Keratinocyte (primary cell): ENCODE measurements around the gene PSD2. TPM values are rescaled to one million over a fixed set of nuclear protein-coding genes. Genes with fewer than 3 reads are reported as not detected.

Experiments
- DNase-seq: peaks from one replicate; pipeline ENCODE4 v3.0.0-alpha.2; 2011; ENCODE audit warnings: low read depth, missing footprints, low spot score
- FAIRE-seq: peaks from 2 replicates; lab custom pipeline; 2011; peaks lifted over from hg19 to GRCh38; lab: Jason Lieb, UNC
- H2AFZ ChIP-seq: 2 replicates; pipeline ENCODE4 v1.6.0; 2012; ENCODE audit warnings: low read length, control low read depth, inconsistent platforms; ENCODE audit not compliant: control insufficient read depth
- H3K27ac ChIP-seq: 2 replicates; pipeline ENCODE4 v1.5.1; 2011; ENCODE audit warnings: low read length; ENCODE audit not compliant: control insufficient read depth, insufficient read depth
- H3K27me3 ChIP-seq: 3 replicates; pipeline ENCODE4 v1.6.0; 2011; ENCODE audit warnings: low read length; ENCODE audit not compliant: control insufficient read depth, insufficient read depth; ENCODE audit errors: extremely low read depth
- H3K36me3 ChIP-seq, 2 experiments: 2 replicates in 1 of 2; 3 replicates in 1 of 2; pipeline ENCODE4 v1.5.1; 2011; ENCODE audit warnings: low read length in 2 of 2, mild to moderate bottlenecking in 1 of 2; ENCODE audit not compliant: control insufficient read depth in 2 of 2, insufficient read depth in 2 of 2; ENCODE audit errors: extremely low read depth in 1 of 2
- H3K4me1 ChIP-seq: 3 replicates; pipeline ENCODE4 v1.5.1; 2011; ENCODE audit warnings: low read length; ENCODE audit not compliant: control insufficient read depth, insufficient read depth; ENCODE audit errors: extremely low read depth
- H3K4me2 ChIP-seq: 3 replicates; pipeline ENCODE4 v1.6.0; 2011; ENCODE audit warnings: low read depth, low read length; ENCODE audit not compliant: control insufficient read depth, insufficient read depth; ENCODE audit errors: extremely low read depth
- H3K4me3 ChIP-seq, 3 experiments: fragments of 200-600 bp in 1 of 3; sonication (generic) in 1 of 3; 2 replicates in 2 of 3; 3 replicates in 1 of 3; pipeline ENCODE4 v1.5.1; 2011 to 2016; ENCODE audit warnings: low read length in 3 of 3, mild to moderate bottlenecking in 3 of 3, control low read depth in 2 of 3, inconsistent platforms in 1 of 3, low read depth in 1 of 3, mixed read lengths in 1 of 3, mixed run types in 1 of 3, moderate library complexity in 1 of 3; ENCODE audit not compliant: control insufficient read depth in 2 of 3, insufficient read depth in 2 of 3; ENCODE audit errors: extremely low read depth in 1 of 3
- H3K79me2 ChIP-seq: 2 replicates; pipeline ENCODE4 v1.6.0; 2012; ENCODE audit warnings: low read length; ENCODE audit not compliant: control insufficient read depth, insufficient read depth
- H3K9ac ChIP-seq: 3 replicates; pipeline ENCODE4 v1.6.0; 2011; ENCODE audit warnings: low read length; ENCODE audit not compliant: control insufficient read depth, insufficient read depth; ENCODE audit errors: extremely low read depth
- H3K9me1 ChIP-seq: 3 replicates; pipeline ENCODE4 v1.6.0; 2011; ENCODE audit warnings: low read length; ENCODE audit not compliant: control insufficient read depth, insufficient read depth; ENCODE audit errors: extremely low read depth
- H3K9me3 ChIP-seq: 2 replicates; pipeline ENCODE4 v1.5.1; 2012; ENCODE audit warnings: low read depth, low read length; ENCODE audit not compliant: control insufficient read depth
- H4K20me1 ChIP-seq: 3 replicates; pipeline ENCODE4 v1.6.0; 2011; ENCODE audit warnings: low read length; ENCODE audit not compliant: control insufficient read depth, insufficient read depth; ENCODE audit errors: extremely low read depth
- CTCF ChIP-seq, 3 experiments: IDR thresholded peaks in 1 of 3; conservative IDR thresholded peaks in 1 of 3; optimal IDR thresholded peaks in 1 of 3; 2 replicates in 2 of 3; 3 replicates in 1 of 3; pipeline versions ENCODE3 to v1.5.1; 2011; ENCODE audit warnings: low read length in 3 of 3, mild to moderate bottlenecking in 3 of 3, moderate library complexity in 2 of 3, control low read depth in 1 of 3, inconsistent platforms in 1 of 3; ENCODE audit not compliant: insufficient read depth in 2 of 3; ENCODE audit errors: extremely low read depth in 1 of 3
- EZH2 ChIP-seq: IDR thresholded peaks from one replicate; pipeline ENCODE4 v1.6.1; 2012; ENCODE audit warnings: inconsistent platforms, mild to moderate bottlenecking, low read length, moderate library complexity
- dilution Hi-C: fragments of 300-500 bp; cut with MboI; formaldehyde crosslinking; loops from one replicate; pipeline ENCODE4 v1.7.0; 2020; ENCODE audit warnings: low sequenced_read_pairs; ENCODE audit not compliant: extremely low pct_ligation_motif_present
- polyA plus RNA-seq, 5 experiments: library from polyadenylated mRNA; depleted of rRNA in 3 of 5; stranded (reverse) in 3 of 5; stranded (forward) in 1 of 5; unstranded in 1 of 5; fragments of >200 nt; gene quantifications; 1 replicate in 1 of 5; 2 replicates in 3 of 5; 3 replicates in 1 of 5; pipeline versions ENCODE4 v1.2.1 to v1.2.3, GENCODE V29; 2011 to 2012; ENCODE audit warnings: missing spikeins in 2 of 5, low read depth in 1 of 5, low replicate concordance in 1 of 5

Gene PSD2
- polyA plus RNA-seq, 1 donor (not counting 4 experiments of a cell fraction or from before 2014, with no cell fraction given), result not detected

- dilution Hi-C loops, result no loop called here
- Histone ChIP-seq H3K79me2 (no peaks in the 10 kb centered on the region), H2AFZ (no peak overlapping the region), H3K27me3 (peaks cover 18% of the 10 kb centered on the region), H3K36me3 (no peaks in the 10 kb centered on the region), H3K4me1 (no peaks in the 10 kb centered on the region), H3K4me2 (no peak overlapping the region), H3K9me3 (no peaks in the 10 kb centered on the region), H3K27ac (no peak overlapping the region), H3K4me3 (no peak overlapping the region), H3K9me1 (no peaks in the 10 kb centered on the region), H3K9ac (no peak overlapping the region), H4K20me1 (no peaks in the 10 kb centered on the region)
- TF ChIP-seq EZH2 (no peak), CTCF (optimal IDR thresholded peaks at IDR 0.05 in 1 of 3, IDR thresholded peaks at IDR 0.05 in 1 of 3, conservative IDR thresholded peaks at IDR 0.05 in 1 of 3; ENCODE audit: extremely low read depth in 1 of 3, insufficient read depth in 2 of 3, low read length in 3 of 3) (no peak)
- no peak for DNase-seq
- no peak for FAIRE-seq
Measured at GRCh38 chr5:139764886-139765408, 30.7 kb upstream of the PSD2 start.

- Histone ChIP-seq H3K9me3 (no peaks in the 10 kb centered on the region), H3K79me2 (no peaks in the 10 kb centered on the region), H2AFZ (peak overlapping the region; percentile 88), H3K27me3 (peaks cover 18% of the 10 kb centered on the region), H3K36me3 (no peaks in the 10 kb centered on the region), H3K4me2 (peak overlapping the region; percentile 66), H3K4me1 (no peaks in the 10 kb centered on the region), H3K9me1 (no peaks in the 10 kb centered on the region), H4K20me1 (no peaks in the 10 kb centered on the region), H3K27ac (no peak overlapping the region), H3K4me3 (peak overlapping the region; percentile 53 to 70 (median 61)), H3K9ac (peak overlapping the region; percentile 29)
- DNase-seq (no peak), FAIRE-seq (no peak)
- dilution Hi-C loops, result no loop called here
- TF ChIP-seq EZH2 (no peak), CTCF (optimal IDR thresholded peaks at IDR 0.05 in 1 of 3, IDR thresholded peaks at IDR 0.05 in 1 of 3, conservative IDR thresholded peaks at IDR 0.05 in 1 of 3; ENCODE audit: extremely low read depth in 1 of 3, insufficient read depth in 2 of 3, low read length in 3 of 3) (peak; percentile 62 to 94 (median 91))
Measured at GRCh38 chr5:139765409-139766217, 30.0 kb upstream of the PSD2 start.
